H7 (cell line): ENCODE data around the gene CAMK1D. TPM values are rescaled to one million over a fixed set of nuclear protein-coding genes. Genes with fewer than 3 reads are reported as not detected.
"Not testable (repeated sequence)": the region's sequence is repeated elsewhere in the genome, so short reads cannot be mapped to it uniquely, and the experiment has no call there.

Experiments
- DNase-seq: peaks from one replicate; pipeline ENCODE4 v3.0.0; 2012
- H3K27me3 ChIP-seq: 2 replicates; pipeline ENCODE4 v1.6.0; 2011; ENCODE audit warnings: mild to moderate bottlenecking, low read length; ENCODE audit not compliant: control insufficient read depth, insufficient read depth
- H3K36me3 ChIP-seq: replicated peaks from 2 replicates; pipeline ENCODE4 v1.5.1; 2011; ENCODE audit warnings: low read length; ENCODE audit not compliant: control insufficient read depth, insufficient read depth
- H3K4me3 ChIP-seq: 2 replicates; pipeline ENCODE4 v1.5.1; 2011; ENCODE audit warnings: low read depth, mild to moderate bottlenecking, control low read depth, low read length, moderate library complexity; ENCODE audit not compliant: insufficient read depth
- total RNA-seq: library from RNA; depleted of rRNA; stranded (reverse); fragments of >200 nt; shearing (Covaris generic); gene quantifications from 2 replicates; pipeline ENCODE4 v1.2.3, GENCODE V29; 2014

Gene CAMK1D
- total RNA-seq, 1 experiment from 2014 or later: 2.9 TPM

DNA sequence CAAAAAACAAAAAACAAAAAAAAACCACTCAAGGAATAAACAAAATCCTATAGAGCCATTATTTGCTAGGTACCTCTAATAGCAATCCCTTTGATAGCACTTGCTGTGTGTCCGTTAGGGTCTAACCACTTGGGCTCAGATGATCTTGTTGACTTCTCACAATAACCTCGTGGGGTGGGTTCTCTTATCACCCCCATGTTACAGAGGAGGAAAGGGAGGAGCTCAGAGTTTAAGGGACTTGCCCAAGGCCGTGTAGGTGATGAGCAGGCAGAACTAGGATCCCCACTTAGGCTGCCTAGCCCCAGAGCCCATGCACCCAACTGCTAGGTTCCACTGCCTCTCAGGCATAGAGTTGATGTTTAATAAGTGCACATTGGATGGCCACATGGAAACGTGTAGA is 131.1 kb downstream of the CAMK1D start:
- no peak overlapping the region for H3K4me3 ChIP-seq
- no peaks in the 10 kb centered on the region for H3K27me3 ChIP-seq
- H3K36me3 ChIP-seq: no peaks in the 10 kb centered on the region
- no peak for DNase-seq

DNA sequence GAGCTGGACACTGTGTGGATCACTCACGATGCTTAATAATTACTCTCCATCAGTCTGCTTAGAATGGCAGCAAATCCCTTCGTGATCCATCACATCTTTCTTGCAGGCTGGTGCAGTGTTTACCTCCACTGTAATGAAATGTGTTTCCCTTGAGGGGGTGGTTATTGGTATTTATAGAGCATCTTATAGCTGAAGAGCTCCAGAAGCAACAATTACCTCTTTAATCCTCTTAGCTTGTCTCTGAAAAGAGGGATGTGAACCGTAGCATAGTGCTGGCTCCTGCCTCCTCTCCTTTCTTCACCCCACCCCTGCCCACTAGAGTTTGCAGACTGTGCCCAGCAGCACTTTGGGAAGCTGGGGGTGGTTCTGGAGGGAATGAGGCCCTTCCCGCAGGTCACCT is 132.6 kb downstream of the CAMK1D start:
- Histone ChIP-seq H3K27me3 (no peaks in the 10 kb centered on the region), H3K4me3 (no peak overlapping the region), H3K36me3 (no peaks in the 10 kb centered on the region)
- DNase-seq: no peak

DNA sequence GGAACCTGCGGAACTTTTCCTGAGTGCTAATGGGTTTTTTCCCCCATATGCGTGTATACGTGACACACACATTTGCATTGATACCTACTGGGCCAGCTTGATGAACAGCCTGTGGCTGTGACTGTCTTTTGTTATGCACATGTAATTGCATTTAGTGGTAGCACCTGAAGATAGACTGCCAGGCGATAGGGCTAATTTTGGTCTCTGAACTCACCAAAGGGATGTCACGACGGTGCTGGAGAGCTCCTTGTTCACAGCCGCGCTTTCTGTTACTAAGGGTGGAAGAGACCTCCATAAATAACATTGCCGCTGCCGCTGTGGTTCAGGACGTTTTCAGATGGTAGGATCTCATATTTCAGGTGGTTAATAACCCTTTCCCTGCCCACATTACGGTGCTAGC is 133.2 kb downstream of the CAMK1D start:
- DNase-seq: peak; percentile 68
- H3K4me3 ChIP-seq: no peak overlapping the region
- no peaks in the 10 kb centered on the region for H3K36me3 ChIP-seq
- no peaks in the 10 kb centered on the region for H3K27me3 ChIP-seq

DNA sequence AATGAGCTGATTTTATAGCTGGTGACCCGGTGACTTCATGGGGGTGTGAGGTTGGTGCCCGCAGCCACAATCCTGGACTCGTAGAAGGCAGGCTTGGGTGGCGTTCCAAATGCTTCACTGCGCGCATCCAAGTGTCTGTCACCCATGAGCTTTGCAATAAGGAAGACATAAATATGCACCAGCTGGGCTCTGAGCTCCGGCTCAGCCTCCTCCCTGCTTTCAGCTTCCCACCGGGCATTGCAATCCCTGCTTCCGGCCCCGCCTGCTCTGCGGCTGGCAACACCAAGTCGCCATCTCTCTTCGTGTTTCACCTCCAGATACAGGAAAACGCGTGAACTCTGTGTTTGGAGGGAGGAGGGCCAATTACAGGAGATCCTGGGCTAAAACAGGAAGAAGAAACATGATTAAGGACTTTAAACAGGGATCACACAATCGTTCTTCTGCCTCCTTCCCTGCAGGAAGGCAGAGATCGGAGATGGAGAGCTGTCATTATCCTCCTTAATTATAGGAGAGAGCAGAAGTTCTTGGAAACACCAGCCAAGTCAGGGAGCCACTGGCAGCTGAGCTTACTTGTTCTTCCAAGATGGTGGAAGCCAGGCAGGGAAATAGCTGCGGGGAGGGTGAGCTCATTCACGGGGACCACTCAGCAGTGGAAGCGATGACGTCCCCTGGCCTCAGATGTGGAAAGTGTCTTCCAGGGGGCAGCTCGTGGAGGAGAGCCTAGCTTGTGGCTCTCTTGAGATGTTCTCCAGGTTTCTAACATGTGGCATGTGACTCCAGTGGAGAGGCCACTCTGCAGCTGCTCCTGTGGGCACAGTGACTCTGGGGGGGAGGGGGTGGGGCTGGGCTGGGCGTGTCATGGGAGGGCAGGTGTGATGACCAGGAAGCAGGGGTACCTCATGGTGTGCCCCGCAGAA is 134.9 kb downstream of the CAMK1D start:
- Histone ChIP-seq H3K36me3 (no peaks in the 10 kb centered on the region), H3K27me3 (no peaks in the 10 kb centered on the region), H3K4me3 (no peak overlapping the region)
- no peak for DNase-seq

DNA sequence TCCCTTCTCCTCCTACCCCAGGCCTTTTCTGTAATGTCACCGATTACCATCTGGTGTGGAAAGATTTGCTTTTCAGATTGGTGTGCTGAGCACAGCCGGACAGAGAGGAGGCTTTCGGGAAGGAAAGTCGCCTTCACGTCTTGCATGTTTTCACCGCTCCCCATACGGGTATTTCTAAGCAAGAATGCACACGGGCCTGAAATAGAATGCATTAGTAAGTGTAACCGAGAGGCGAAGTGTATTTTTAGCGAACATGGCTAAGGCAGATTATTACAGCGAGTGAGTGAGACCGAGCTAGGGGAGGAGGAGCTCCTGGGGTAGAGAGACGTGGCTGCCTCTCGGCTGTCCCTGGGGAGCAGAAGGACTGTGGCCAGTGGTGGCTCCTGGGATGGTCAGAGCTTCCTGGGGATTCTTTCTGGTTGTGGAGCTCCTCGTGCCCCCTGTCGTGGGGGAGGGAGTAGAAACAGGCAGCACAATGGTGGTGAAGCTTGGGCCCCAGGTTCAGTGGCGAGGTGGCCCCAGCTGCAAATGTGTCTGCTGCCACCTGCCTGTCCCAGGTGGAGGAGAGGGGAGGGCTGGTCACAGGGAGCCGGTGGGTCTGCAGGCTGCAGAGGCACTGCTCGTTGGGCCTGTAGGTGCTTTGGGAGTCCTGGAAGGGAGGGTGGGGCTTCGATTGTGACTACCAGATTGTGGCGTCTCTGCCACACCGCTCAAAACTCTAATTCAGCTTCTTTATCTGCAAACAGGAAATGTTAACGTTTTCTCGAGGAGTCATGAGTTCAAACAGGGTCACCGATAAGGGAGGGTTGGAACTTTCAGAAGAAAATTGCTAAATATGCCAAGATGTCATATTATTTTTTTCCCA is 135.8 kb downstream of the CAMK1D start:
- Histone ChIP-seq H3K27me3 (no peaks in the 10 kb centered on the region), H3K36me3 (no peaks in the 10 kb centered on the region), H3K4me3 (no peak overlapping the region)
- peak; percentile 75 for DNase-seq

DNA sequence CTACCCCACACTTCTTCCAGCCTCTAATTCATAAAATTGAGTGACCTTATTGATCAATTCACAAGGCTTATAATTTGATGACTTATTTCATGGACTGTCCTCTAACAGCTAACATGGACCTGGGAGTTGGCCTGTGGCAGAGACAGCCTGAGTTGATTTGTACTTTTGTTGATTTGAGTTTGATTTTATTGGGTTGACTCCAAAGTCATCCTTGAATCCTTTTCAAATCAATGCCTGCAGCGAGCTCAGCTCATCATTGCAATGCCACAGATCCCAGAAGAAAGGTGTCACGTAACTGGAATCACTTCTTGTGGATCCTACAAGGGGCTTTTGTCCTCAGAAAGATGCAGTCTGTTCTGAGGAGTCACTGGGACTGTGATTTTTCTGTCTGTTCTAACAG is 138.0 kb downstream of the CAMK1D start:
- H3K4me3 ChIP-seq: no peak overlapping the region
- DNase-seq: no peak
- H3K27me3 ChIP-seq: no peaks in the 10 kb centered on the region
- H3K36me3 ChIP-seq: no peaks in the 10 kb centered on the region

DNA sequence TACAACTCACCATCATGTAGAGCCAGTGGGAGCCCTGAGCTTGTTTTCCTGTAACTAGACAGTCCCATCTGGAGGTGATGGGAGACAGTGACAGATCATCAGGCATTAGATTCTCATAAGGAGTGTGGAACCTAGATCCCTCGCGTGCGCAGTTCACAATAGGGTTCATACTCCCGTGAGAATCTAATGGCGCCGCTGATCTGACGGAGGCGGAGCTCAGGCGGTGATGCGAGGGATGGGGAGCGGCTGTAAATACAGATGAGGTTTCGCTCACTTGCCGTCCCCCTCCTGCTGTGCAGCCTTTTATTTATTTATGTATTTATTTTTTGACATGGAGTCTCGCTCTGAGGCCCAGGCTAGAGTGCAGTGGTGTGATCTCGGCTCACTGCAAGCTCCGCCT is 139.3 kb downstream of the CAMK1D start:
- H3K36me3 ChIP-seq: no peaks in the 10 kb centered on the region
- DNase-seq: no peak
- H3K27me3 ChIP-seq: no peaks in the 10 kb centered on the region
- no peak overlapping the region for H3K4me3 ChIP-seq

DNA sequence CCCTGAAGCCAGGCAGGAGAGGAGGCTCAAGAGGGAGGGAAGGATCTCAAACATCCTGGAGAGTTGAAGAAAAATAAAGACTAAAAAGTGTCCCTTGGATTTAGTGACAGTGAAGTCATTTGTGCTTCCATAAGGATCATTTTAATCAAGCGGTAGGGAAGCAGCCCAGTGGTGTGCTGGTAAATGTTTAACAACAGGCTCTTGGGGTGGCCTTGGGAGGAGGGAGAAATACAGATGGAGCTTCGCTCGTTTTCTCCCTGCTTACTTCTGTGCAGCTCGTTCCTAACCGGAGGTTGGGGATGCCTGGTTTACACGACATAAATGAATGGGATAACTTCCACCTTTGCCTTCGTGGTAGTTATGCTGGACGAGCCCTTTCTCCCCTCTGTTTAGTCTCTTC is 140.0 kb downstream of the CAMK1D start:
- H3K36me3 ChIP-seq: no peaks in the 10 kb centered on the region
- no peak for DNase-seq
- no peak overlapping the region for H3K4me3 ChIP-seq
- no peaks in the 10 kb centered on the region for H3K27me3 ChIP-seq

DNA sequence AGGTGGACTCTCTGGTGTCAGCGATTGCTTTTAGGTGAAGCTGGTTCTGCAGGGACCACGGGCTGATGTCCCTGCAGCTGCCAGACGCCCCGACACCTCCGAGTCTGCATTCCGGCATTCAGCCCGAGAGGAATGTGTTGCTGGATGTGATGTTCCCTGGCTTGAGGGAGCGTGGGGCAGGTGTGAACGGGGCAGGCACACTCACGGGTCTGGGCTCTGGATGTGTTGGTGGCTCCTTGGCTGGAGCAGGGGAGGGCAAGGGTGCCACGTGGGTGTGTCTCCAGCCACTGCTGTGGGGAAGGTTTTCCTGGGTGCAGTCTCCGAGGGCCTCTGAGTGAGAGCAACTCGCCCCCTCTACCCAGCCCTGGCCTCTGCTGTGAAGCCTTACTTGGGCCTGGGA is 140.5 kb downstream of the CAMK1D start:
- Histone ChIP-seq H3K36me3 (no peaks in the 10 kb centered on the region), H3K4me3 (no peak overlapping the region), H3K27me3 (no peaks in the 10 kb centered on the region)
- DNase-seq: no peak

DNA sequence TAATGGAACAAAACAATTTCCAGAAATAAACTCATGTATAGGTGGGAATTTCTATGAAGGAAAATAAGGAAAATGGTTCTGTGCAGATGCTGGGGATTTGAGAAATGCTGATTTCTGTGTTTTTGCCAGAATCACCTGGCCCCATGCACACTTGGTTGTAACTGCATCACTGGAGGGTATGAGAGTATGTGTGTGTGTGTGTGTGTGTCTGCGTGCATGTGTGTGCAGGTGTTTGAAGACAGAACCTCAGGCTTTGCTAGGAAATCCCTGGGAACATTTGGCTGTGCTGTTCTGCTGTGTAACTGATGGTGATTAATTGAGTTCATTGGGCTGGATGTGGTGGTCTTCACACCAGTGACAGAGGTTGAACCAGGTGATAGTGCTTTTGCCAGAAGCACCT is 141.6 kb downstream of the CAMK1D start:
- DNase-seq: no peak
- Histone ChIP-seq H3K27me3 (no peaks in the 10 kb centered on the region), H3K36me3 (no peaks in the 10 kb centered on the region), H3K4me3 (no peak overlapping the region)

DNA sequence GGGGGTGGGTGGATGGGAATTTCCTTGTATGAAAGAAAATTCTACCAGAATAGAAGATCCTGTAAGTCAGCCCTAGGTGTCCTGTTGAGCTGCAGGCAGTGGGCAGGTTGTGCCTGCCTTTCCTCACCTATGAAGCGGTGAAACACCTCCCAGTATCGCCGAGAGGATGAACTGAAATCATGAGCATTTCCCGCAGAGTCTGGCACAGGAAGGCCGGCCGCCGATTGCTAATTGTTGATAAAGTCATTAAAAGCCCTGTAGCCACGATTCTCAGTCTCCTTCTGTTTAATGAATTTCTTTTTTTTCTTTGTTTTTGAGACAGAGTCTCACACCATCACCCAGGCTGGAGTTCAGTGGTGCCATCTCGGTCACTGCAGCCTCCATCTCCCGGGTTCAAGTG is 142.1 kb downstream of the CAMK1D start:
- H3K27me3 ChIP-seq: no peaks in the 10 kb centered on the region
- DNase-seq: no peak
- no peak overlapping the region for H3K4me3 ChIP-seq
- H3K36me3 ChIP-seq: no peaks in the 10 kb centered on the region

DNA sequence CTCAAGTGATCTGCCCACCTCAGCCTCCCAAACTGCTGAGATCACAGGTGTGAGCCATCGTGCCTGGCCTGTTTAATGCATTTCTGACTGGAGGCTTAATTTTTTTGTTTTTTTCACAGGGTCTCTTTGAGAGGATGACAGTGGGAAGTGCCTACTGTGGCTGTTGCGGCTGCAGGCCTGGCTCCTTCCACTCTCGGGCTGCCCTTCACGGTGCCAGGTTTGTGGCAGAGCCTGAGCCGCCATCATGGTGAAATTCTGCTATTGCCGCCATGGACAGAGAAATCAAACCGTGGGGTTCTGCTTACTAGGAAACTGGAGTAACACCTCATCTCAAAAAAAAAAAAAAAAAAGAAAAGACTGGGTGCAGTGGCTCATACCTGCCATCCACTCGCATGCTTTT is 142.7 kb downstream of the CAMK1D start:
- Histone ChIP-seq H3K27me3 (no peaks in the 10 kb centered on the region), H3K36me3 (no peaks in the 10 kb centered on the region), H3K4me3 (no peak overlapping the region)
- DNase-seq: no peak

DNA sequence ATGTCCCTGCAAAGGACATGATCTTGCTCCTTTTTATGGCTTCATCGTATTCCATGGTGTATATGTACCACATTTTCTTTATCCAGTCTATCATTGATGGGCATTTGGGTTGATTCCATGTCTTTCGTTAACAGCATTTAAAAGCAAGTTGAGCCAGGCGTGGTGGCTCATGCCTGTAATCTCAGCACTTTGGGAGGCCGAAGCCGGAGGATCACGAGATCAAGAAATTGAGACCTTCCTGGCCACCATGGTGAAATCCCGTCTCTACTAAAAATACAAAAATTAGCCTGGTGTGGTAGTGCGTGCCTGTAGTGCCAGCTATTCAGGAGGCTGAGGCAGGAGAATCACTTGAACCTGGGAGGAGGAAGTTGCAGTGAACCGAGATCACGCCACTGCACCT is 147.7 kb downstream of the CAMK1D start:
- not testable (repeated sequence) for H3K27me3 ChIP-seq, H3K36me3 ChIP-seq, DNase-seq, H3K4me3 ChIP-seq

DNA sequence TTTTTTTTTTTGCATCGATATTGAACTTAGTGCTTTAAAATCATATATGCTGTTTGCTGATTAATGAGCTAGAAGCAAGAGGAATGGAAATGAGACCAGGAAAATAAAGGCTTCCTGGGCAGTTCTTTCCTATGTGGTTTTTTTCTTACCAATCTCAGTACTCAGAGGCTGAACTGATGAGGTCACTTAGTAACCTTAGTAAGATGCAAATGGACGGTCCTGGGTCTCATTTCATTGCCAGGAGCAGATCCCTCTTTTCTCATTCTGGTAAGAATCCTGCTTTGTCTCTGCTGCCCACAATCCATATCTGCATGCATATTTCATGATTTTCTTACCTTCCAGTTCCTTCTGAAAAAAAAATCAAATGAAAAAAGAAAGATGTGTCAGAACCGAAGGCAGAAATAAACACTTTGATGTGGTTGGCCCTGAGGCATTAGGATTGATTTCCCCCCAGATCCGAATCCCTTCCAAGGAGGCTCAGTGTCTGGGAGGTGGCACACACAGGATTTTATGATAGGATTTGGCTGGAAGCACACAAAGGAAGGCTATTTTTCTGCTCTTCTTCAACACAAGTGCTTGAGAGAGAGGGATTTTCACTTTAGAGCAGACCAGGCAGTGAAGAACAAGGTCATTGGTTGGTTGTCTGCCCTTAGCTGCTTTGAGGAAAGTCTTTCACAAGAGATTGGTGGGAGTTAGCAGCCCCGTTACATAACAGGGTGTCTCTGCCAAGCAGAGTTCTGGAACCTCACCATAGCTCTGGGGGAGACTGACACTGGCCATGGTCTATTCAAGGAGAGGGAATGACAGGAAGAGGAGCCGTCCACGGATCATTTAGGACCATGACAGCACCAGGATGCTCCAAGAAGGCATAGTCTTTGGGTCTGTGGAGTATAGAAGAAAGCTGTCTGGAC is 150.0 kb downstream of the CAMK1D start:
- Histone ChIP-seq H3K4me3 (no peak overlapping the region), H3K27me3 (no peaks in the 10 kb centered on the region), H3K36me3 (no peaks in the 10 kb centered on the region)
- no peak for DNase-seq
